NCI-H1092 treated with DMSO at 0.1 percent for 48 hours (cell line): ENCODE results near the gene ZNF862.
A peak's percentile ranks its signal among the peaks of the same experiment; 100 is the strongest.
"Not testable (repeated sequence)": the region's sequence is repeated elsewhere in the genome, so short reads cannot be mapped to it uniquely, and the experiment has no call there.

Experiments used
- DNase-seq: peaks from one replicate; lab custom pipeline; 2025; lab: John Stamatoyannopoulos, UW

ZNF862 gene

DNA sequence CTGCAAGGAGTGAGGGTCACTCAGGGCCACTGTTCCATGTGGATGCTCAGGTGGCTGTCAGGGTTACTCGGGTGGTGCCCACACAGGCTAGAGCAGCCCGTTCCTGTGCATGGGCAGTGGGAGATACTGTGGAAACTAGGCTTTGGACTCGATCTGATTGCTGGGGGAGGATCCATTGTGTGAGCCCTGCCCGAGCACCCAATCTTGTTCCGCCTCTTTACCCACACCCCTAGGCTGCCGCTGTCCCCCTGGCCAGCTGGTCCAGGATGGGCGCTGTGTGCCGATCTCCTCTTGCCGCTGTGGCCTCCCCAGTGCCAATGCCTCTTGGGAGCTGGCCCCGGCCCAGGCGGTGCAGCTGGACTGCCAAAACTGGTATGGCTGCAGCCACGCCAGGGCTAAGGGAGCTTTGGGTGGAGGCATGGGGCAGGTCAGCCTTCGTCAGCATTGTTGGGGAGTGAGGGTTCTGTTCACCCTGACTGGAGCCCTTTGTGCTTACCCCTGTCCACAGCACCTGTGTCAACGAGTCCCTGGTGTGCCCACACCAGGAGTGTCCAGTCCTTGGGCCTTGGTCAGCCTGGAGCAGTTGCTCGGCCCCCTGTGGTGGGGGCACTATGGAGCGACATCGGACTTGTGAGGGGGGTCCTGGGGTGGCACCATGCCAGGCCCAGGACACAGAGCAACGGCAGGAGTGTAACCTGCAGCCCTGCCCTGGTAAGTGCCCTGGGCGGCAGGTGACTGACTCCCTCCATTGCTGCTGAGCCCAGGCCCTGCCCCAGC lies 12.4 kb upstream of the ZNF862 start:
- DNase-seq: peak; percentile 9

- DNase-seq: no peak
Measured at GRCh38 chr7:149826344-149827088, 11.7 kb upstream of the ZNF862 start.

DNA sequence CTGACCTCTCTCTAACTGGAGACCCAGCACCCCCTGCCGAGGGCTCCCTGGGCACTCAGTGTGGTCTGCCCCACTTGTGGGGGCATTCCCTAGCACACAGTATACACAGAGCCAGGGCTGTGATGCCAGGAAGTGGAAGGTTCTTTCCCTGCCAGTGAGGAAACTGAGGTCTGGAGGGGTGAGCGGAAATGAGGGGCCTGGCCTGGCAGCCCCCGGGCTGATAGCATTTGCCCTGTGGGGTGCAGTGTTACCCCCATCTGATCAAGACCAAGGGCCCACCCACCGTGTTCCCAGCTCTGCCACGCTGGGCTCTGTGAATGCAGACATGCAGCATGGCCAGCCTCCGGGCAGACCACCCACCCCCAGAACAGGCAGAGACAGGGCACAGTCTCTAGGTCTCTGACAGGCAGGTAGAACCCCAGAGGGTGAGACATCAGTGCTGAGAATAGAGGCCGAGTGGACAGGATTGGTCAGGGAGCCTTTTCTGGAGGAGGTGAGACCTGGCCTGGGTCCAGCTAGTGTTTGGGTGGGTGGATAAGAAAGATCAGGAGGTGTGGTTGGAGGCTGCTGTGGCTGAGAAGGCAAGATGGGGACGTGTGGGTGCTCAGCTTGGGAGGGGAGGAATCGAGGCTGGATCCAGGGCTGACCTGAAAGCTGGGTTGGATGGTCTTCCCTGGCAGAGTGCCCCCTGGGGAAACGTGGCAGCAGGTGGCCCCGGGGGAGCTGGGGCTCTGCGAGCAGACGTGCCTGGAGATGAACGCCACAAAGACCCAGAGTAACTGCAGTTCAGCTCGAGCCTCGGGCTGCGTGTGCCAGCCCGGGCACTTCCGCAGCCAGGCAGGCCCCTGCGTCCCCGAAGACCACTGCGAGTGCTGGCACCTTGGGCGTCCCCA lies 10.8 kb upstream of the ZNF862 start:
- peak; percentile 9 for DNase-seq

- no peak for DNase-seq
Measured at GRCh38 chr7:149828357-149829309, 9.5 kb upstream of the ZNF862 start.

DNA sequence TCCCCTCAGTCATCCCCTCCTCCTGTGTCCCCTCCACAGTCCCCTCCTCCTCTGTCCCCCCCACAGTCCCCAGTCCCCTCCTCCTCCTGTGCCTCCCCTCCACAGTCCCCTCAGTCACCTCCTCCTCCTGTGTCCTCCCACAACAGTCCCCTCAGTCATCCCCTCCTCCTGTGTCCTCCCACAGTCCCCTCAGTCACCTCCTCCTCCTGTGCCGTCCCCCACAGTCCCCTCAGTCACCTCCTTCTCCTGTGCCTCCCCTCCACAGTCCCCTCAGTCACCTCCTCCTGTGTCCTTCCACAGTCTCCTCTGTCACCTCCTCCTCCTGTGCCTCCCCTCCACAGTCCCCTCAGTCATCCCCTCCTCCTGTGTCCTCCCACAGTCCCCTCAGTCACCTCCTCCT lies 7.6 kb upstream of the ZNF862 start:
- DNase-seq: not testable (repeated sequence)

GRCh38 chr7:149830997-149831740 lies 7.0 kb upstream of the ZNF862 start:
- DNase-seq: no peak

GRCh38 chr7:149831741-149832219 lies 6.4 kb upstream of the ZNF862 start:
- no peak for DNase-seq

- DNase-seq: no peak
Measured at GRCh38 chr7:149832332-149833041, 5.7 kb upstream of the ZNF862 start.

GRCh38 chr7:149833495-149834130 lies 4.6 kb upstream of the ZNF862 start:
- no peak for DNase-seq

GRCh38 chr7:149834601-149835000 lies 3.6 kb upstream of the ZNF862 start:
- DNase-seq: no peak

- no peak for DNase-seq
Measured at GRCh38 chr7:149836434-149836833, 1.7 kb upstream of the ZNF862 start.

GRCh38 chr7:149837564-149838223 lies 481 bp upstream of the ZNF862 start:
- no peak for DNase-seq

DNA sequence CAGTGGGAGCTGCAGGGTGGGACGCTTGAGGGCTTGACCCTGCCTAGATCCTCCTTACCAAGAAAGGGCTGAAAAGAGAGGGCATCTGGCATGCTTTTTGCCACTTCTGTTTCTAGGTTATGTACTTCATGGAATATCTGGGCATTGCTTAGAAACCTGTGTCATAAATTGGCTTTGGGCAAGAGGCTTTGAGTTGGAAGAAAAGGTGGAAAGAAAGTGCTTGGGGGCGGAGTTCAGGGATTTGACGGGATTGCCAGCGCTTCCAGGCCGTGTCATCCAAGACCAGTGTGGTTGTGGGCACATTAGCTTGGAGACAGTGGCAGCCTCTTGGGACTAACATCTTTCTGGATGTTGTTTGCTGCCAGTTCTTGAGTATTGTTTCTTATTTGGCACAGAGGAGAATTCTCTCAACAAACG lies 825 bp downstream of the ZNF862 start:
- DNase-seq: peak; percentile 40

DNA sequence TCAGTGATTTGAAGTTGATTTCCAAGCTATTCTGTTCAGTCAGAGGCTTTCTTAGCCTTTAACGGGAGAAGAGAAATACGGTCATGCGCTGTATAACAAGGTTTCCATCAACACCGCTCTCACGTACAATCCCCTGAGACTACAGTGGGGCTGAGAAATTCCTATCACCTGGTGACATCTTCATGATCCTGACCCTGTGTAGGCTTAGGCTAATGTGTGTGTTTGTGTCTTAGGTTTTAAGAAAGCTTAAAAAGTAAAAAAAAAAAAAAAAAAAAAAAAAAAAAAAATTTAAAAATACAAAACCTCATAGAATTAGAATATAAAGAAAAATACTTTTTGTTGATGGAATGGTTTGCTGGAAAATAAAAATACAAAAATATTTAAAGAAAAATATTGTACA lies 1.8 kb downstream of the ZNF862 start:
- DNase-seq: no peak

GRCh38 chr7:149843566-149843965 lies 5.4 kb downstream of the ZNF862 start:
- no peak for DNase-seq

- DNase-seq: no peak
Measured at GRCh38 chr7:149844445-149844844, 6.3 kb downstream of the ZNF862 start.

- no peak for DNase-seq
Measured at GRCh38 chr7:149845257-149845980, 7.2 kb downstream of the ZNF862 start.

- DNase-seq: no peak
Measured at GRCh38 chr7:149846021-149846420, 7.8 kb downstream of the ZNF862 start.
